AG04450 (cell line): ENCODE data around the gene TIMM8B. TPM values are rescaled to one million over a fixed set of nuclear protein-coding genes. Genes with fewer than 3 reads are reported as not detected.

Experiments used
- CTCF ChIA-PET: fragments of 300-600, 350-600 bp; formaldehyde crosslinking; extraction: SDS; loops from one replicate; lab custom pipeline; 2022; ENCODE audit warnings: antibody characterized with exemption, inconsistent platforms; lab: Charles Lee
- POLR2A ChIA-PET: fragments of 350-600 bp; formaldehyde crosslinking; extraction: SDS; loops from one replicate; lab custom pipeline; 2021; ENCODE audit warnings: antibody characterized with exemption, inconsistent platforms; lab: Yijun Ruan, JAX
- DNase-seq: peaks from one replicate; pipeline ENCODE4 v3.0.0-alpha.2; 2011; ENCODE audit warnings: low read depth, low spot score
- H3K27ac ChIP-seq: one replicate; pipeline ENCODE4 v1.5.1; 2012; ENCODE audit warnings: low read depth, low read length, control low read depth
- H3K27me3 ChIP-seq: one replicate; pipeline ENCODE4 v1.6.0; 2012; ENCODE audit warnings: low read length; ENCODE audit not compliant: control insufficient read depth, insufficient read depth
- H3K4me3 ChIP-seq: 2 replicates; pipeline ENCODE4 v1.5.1; 2011; ENCODE audit warnings: mild to moderate bottlenecking, low read depth, low read length, control low read depth
- H3K9me3 ChIP-seq: 2 replicates; pipeline ENCODE4 v1.5.1; 2012; ENCODE audit warnings: low read length; ENCODE audit not compliant: control insufficient read depth, insufficient read depth
- polyA minus RNA-seq: library from RNA; depleted of rRNA, polyadenylated mRNA; stranded (reverse); fragments of >200 nt; gene quantifications from 2 replicates; pipeline ENCODE4 v1.2.3, GENCODE V29; 2011; rRNA and poly(A)+ RNA removed
- polyA plus RNA-seq: library from polyadenylated mRNA; depleted of rRNA; stranded (reverse); fragments of >200 nt; gene quantifications from 2 replicates; pipeline ENCODE4 v1.2.3, GENCODE V29; 2011; rRNA removed
- TF ChIP-seq, protein P1 (sequence below): IDR thresholded peaks from 2 replicates; pipeline ENCODE4 v1.5.1; 2011; ENCODE audit warnings: low read depth, low read length, control low read depth, inconsistent platforms

Gene TIMM8B, protein sequence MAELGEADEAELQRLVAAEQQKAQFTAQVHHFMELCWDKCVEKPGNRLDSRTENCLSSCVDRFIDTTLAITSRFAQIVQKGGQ
- polyA plus RNA-seq (106 and 143 TPM in 2 replicates), polyA minus RNA-seq (16.0 and 17.7 TPM in 2 replicates)

DNA sequence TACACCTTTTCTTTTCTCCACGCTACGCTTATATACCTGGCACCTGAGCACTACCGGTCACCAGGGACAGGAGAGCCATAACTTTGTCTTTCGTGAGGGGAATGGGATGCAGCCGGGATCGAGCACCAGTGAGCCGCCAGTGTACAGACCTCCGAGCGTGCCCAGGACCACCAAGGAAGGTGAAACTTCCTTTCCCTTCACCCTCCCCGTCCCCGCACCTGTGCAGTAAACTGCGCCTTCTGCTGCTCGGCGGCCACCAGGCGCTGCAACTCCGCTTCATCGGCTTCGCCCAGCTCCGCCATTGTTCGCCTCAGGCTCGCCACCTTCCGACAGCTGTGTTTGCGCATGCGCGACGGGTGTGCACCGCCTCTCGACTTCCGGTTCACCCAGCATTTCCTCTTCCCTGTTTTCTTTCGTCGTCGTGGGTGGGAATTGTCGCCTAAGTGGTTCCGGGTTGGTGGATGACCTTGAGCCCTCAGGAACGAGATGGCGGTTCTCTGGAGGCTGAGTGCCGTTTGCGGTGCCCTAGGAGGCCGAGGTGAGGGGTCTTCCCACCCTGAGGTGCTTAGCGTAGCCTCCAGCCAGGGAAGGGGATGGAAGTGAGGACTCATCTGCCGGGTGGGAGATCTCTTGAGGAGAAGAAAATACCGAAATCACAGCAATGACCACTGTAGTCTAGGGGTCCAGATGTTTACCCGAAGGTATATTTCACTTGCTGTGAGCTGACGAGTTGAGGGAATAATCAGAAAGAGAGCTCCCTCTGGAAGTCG lies at the start of gene TIMM8B, which contains the start of gene SDHD:
TIMM8B (minus strand) TSS at position 335 of the 770 bp plus-strand sequence; CDS start at position 302, 33 bp downstream.
SDHD (plus strand) TSS at position 452 of the 770 bp plus-strand sequence; CDS start at position 487, 35 bp downstream.
- TF ChIP-seq, protein P1, sequence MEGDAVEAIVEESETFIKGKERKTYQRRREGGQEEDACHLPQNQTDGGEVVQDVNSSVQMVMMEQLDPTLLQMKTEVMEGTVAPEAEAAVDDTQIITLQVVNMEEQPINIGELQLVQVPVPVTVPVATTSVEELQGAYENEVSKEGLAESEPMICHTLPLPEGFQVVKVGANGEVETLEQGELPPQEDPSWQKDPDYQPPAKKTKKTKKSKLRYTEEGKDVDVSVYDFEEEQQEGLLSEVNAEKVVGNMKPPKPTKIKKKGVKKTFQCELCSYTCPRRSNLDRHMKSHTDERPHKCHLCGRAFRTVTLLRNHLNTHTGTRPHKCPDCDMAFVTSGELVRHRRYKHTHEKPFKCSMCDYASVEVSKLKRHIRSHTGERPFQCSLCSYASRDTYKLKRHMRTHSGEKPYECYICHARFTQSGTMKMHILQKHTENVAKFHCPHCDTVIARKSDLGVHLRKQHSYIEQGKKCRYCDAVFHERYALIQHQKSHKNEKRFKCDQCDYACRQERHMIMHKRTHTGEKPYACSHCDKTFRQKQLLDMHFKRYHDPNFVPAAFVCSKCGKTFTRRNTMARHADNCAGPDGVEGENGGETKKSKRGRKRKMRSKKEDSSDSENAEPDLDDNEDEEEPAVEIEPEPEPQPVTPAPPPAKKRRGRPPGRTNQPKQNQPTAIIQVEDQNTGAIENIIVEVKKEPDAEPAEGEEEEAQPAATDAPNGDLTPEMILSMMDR: peak; percentile 40
- Histone ChIP-seq H3K27ac (peak within 1 kb of the TSS; percentile 34), H3K4me3 (peak within 1 kb of the TSS; percentile 99), H3K27me3 (no peaks in the 10 kb centered on the region), H3K9me3 (no peaks in the 10 kb centered on the region)
- DNase-seq: peak; percentile 91
- POLR2A ChIA-PET: interaction anchor here (0.7 to 1.0 kb wide), 4 partner anchors 9 to 159 kb away, joined by 3 to 8 read pairs (median 3); no protein-coding TSS in a partner anchor
- CTCF ChIA-PET: interaction anchor here (0.8 to 3.1 kb wide), 5 partner anchors 19 to 194 kb away, joined by 3 to 12 read pairs (median 8); partner anchors contain the start of gene BCO2

DNA sequence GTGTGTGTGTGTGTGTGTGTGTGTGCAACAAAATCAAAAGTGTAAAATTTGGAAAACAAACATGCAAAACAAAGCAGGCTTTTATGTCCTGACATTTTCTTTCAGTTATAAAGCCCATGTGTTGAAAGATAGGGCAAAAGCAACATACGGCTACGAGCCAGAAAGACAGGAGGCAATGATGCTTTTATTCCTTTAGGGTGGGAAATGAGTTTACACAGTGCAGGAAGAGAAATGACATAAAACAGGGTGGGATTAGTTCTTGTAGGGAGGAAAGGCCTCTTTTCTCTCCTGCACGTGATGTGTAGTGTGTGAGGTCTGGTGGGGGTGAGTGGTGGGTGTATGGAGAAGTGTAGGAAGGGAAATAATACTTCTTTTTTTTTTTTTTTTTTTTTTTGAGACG lies 47.9 kb upstream of the TIMM8B start:
- TF ChIP-seq, protein P1: no peak
- H3K27ac ChIP-seq: no peak overlapping the region
- ChIA-PET CTCF (no interaction called here), POLR2A (interaction anchor here (0.7 kb wide), 1 partner anchor 38 kb away, joined by 5 read pairs; no protein-coding TSS in a partner anchor)
- no peaks in the 10 kb centered on the region for H3K9me3 ChIP-seq
- H3K27me3 ChIP-seq: no peaks in the 10 kb centered on the region
- DNase-seq: no peak
- H3K4me3 ChIP-seq: no peak overlapping the region

DNA sequence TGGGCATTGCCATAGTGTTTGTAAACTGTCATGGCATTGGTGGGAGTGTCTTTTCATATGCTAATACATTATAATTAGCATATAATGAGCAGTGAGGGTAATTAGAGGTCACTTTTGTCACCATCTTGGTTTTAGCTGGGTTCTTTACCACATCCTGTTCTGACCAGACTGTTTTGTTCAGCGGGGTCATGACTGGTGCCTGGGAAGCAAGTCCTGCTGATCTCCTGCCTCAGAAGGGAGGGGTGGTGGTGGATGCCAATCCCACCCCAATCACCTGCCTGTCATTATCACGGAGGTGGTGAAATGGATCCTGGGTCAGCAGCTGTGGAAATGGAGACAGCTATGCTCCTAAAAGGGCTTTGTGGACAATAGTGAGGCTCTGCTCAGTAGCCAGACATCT lies 46.2 kb upstream of the TIMM8B start:
- DNase-seq: no peak
- H3K27me3 ChIP-seq: no peaks in the 10 kb centered on the region
- no peak overlapping the region for H3K4me3 ChIP-seq
- ChIA-PET CTCF (interaction anchor here (0.8 kb wide), 1 partner anchor 148 kb away, joined by 3 read pairs; no protein-coding TSS in a partner anchor), POLR2A (no interaction called here)
- H3K9me3 ChIP-seq: no peaks in the 10 kb centered on the region
- TF ChIP-seq, protein P1: no peak
- H3K27ac ChIP-seq: no peak overlapping the region

DNA sequence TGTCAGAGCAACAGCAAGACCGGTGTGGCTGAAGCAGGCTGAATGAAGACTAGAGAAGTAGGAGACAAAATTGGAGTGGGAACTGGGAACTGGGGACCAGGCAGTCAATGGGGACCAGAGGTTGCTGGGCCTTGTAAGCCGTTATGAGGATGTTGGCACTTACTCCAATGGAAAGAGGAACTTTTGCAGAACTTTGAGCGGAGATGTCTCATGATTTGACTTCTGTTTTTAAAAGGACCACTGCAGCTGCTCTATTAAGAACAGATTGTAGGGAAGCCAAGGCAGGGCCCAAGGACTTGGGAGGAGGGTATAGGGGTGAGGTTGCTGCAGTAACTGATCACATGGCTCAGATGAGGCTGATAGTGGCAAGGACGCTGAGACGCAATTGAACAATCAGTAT lies 43.1 kb upstream of the TIMM8B start:
- Histone ChIP-seq H3K27me3 (no peaks in the 10 kb centered on the region), H3K4me3 (no peak overlapping the region), H3K27ac (no peak overlapping the region), H3K9me3 (no peaks in the 10 kb centered on the region)
- POLR2A ChIA-PET: no interaction called here
- CTCF ChIA-PET: interaction anchor here (7.4 kb wide), 1 partner anchor 16 kb away, joined by 60 read pairs; no protein-coding TSS in a partner anchor
- DNase-seq: no peak
- TF ChIP-seq, protein P1: no peak
